ENCODE results near the gene OR4E2. TPM values are rescaled to one million over a fixed set of nuclear protein-coding genes. Genes with fewer than 3 reads are reported as not detected.

The OR4E2 gene
- not detected in 2 replicates for total RNA-seq

GRCh38 chr14:21653331-21653885, at the start of gene OR4E2:
Gene OR4E2 (plus strand): TSS chr14:21653835. CDS start chr14:21665083, 11,248 bp downstream.

GRCh38 chr14:21634840-21635239, 18.8 kb upstream of the OR4E2 start, which contains the start of gene OR10G2:
Gene OR10G2 (minus strand): TSS chr14:21634940. CDS start chr14:21634842, 98 bp downstream.

GRCh38 chr14:21673718-21674117, 20.1 kb downstream of the OR4E2 start, which contains the start of gene OR4E1:
Gene OR4E1 (minus strand): TSS chr14:21673818. CDS start chr14:21670935, 2,883 bp downstream.

Small RNA genes lying within 50 kb of the gene (small RNA-seq; reads per million reads assigned to genes)
- not detected for gene AC243972.3

Other genes starting within 250 kb of the OR4E2 start
- gene CHD8, start 197.7 kb upstream of the OR4E2 start, total RNA-seq, result 72.1 and 85.0 TPM in 2 replicates
- gene RAB2B, start 176.9 kb upstream of the OR4E2 start, total RNA-seq, result 32.2 and 33.3 TPM in 2 replicates
- gene TOX4, start 176.6 kb upstream of the OR4E2 start, total RNA-seq, result 27.3 and 36.0 TPM in 2 replicates
- gene METTL3, start 142.5 kb upstream of the OR4E2 start, total RNA-seq, result 44.8 and 59.4 TPM in 2 replicates
- 2.7 and 4.7 TPM in 2 replicates for gene SALL2, start 127.5 kb upstream of the OR4E2 start, total RNA-seq
- gene OR10G3, start 73.8 kb upstream of the OR4E2 start, total RNA-seq, result not detected in 2 replicates
- gene OR10G2, start 18.9 kb upstream of the OR4E2 start, total RNA-seq, result not detected in 2 replicates
- gene OR4E1, start 20.0 kb downstream of the OR4E2 start, total RNA-seq, result not detected in 2 replicates